ENCODE measurements around the gene XAB2.

GRCh38 chr19:7670150-7670783, 40.9 kb upstream of the XAB2 start:
- TF ChIP-seq POLR2AphosphoS5 (IDR thresholded peaks at IDR 0.05) (no peak), CTCF (IDR thresholded peaks at IDR 0.05) (no peak)

All from transverse colon (tissue), 4 donors.